Transverse colon (tissue), 4 donors: ENCODE data around the gene LEP. TPM values are rescaled to one million over a fixed set of nuclear protein-coding genes. Genes with fewer than 3 reads are reported as not detected.

Experiments
- DNase-seq: peaks from one replicate; pipeline ENCODE4 v3.0.0-alpha.2; 2019
- H3K27ac ChIP-seq, 4 donors: fragments of 200-600 bp; sonication (generic); 2 replicates each; pipeline ENCODE4 v1.5.1; 2016 to 2018; ENCODE audit warnings: inconsistent platforms in 4 of 4
- H3K27me3 ChIP-seq: fragments of 200-600 bp; sonication (generic); 2 replicates; pipeline ENCODE4 v1.5.1; 2017; ENCODE audit warnings: inconsistent platforms
- H3K36me3 ChIP-seq, 4 donors: fragments of 200-600 bp; sonication (generic); 2 replicates each; pipeline ENCODE4 v1.5.1; 2017 to 2019; ENCODE audit warnings: inconsistent platforms in 4 of 4
- H3K4me1 ChIP-seq, 4 donors: fragments of 200-600 bp; sonication (generic); 2 replicates each; pipeline ENCODE4 v1.5.1; 2017 to 2020; ENCODE audit warnings: inconsistent platforms in 4 of 4
- H3K4me3 ChIP-seq, 4 donors: fragments of 200-600 bp; sonication (generic); 1 replicate in 1 of 4; 2 replicates in 3 of 4; pipeline versions ENCODE4 v1.5.1 to v1.6.1; 2017 to 2019; ENCODE audit warnings: inconsistent platforms in 4 of 4
- H3K9me3 ChIP-seq, 2 donors: fragments of 200-600 bp; sonication (generic); 2 replicates each; pipeline ENCODE4 v1.5.1; 2017 to 2019; ENCODE audit warnings: inconsistent platforms in 2 of 2
- CTCF ChIP-seq, 5 experiments: fragments of 200-600 bp in 3 of 5; fragments of 450-650 bp in 2 of 5; sonication (generic) in 3 of 5; IDR thresholded peaks; 1 replicate in 2 of 5; 2 replicates in 3 of 5; pipeline ENCODE4 v1.5.1; 2016 to 2017; ENCODE audit warnings: antibody characterized with exemption in 5 of 5, inconsistent platforms in 3 of 5, mild to moderate bottlenecking in 2 of 5, moderate library complexity in 1 of 5
- EP300 ChIP-seq: sonication (generic); formaldehyde crosslinking; IDR thresholded peaks from one replicate; pipeline ENCODE4 v1.6.1; 2017; ENCODE audit warnings: antibody characterized with exemption, low read depth
- POLR2A ChIP-seq: fragments of 450-650 bp; IDR thresholded peaks from one replicate; pipeline ENCODE4 v1.6.1; 2016; ENCODE audit warnings: antibody characterized with exemption, mild to moderate bottlenecking, moderate library complexity
- POLR2AphosphoS5 ChIP-seq, 3 donors: sonication (generic); formaldehyde crosslinking; IDR thresholded peaks; one replicate each; pipeline ENCODE4 v1.6.1; 2016; ENCODE audit warnings: antibody characterized with exemption in 3 of 3
- WGBS, 2 donors: methylation state at CpG; one replicate each; pipeline ENCODE4 v1.1.5; 2018; ENCODE audit warnings: low coverage in 1 of 2; 5-methylcytosine and 5-hydroxymethylcytosine counted together
- in situ Hi-C, 4 donors: fragments of 200-750 bp; cut with MboI; loops; one replicate each; pipeline versions ENCODE4 v1.15.0 to v1.15.1; 2017; ENCODE audit warnings: low sequenced_read_pairs in 3 of 4, low pct_ligation_motif_present in 1 of 4, low pct_unique_long_range_greater_than_20kb in 1 of 4
- intact Hi-C: fragments of 100-400 bp; cut with DNase I; formaldehyde crosslinking; loops from one replicate; pipeline ENCODE4 v1.15.1; 2023; ENCODE audit warnings: low total_unique reads
- total RNA-seq, 4 donors: library from RNA; depleted of rRNA; stranded (reverse); fragments of >200 nt; gene quantifications; one replicate each; pipeline ENCODE4 v1.1.0, GENCODE V29; 2016

Gene LEP
- total RNA-seq, 4 donors from 2014 or later = 1.1 to 10.8 TPM; not detected in 2

- H3K4me1 ChIP-seq = no peaks in the 10 kb centered on the region
- in situ Hi-C loops (no loop called here), intact Hi-C loops (no loop called here)
- whole genome bisulfite sequencing, 2 donors = 40 to 72% methylated on average over 1 to 3 of the region's 3 CpGs
- DNase-seq = no peak
- H3K9me3 ChIP-seq = no peaks in the 10 kb centered on the region
- no peak overlapping the region for H3K27ac ChIP-seq
- TF ChIP-seq EP300 = no peak
- TF ChIP-seq POLR2AphosphoS5 (IDR thresholded peaks at IDR 0.05) = no peak
- TF ChIP-seq POLR2A = no peak
- no peak for TF ChIP-seq CTCF (IDR thresholded peaks at IDR 0.05)
- no peak overlapping the region for H3K4me3 ChIP-seq
- no peaks in the 10 kb centered on the region for H3K27me3 ChIP-seq
- no peaks in the 10 kb centered on the region for H3K36me3 ChIP-seq
Observed at GRCh38 chr7:128227271-128227670, 13.8 kb upstream of the LEP start.

- WGBS, 2 donors = 84 to 86% methylated on average over 5 of the region's 5 CpGs
- no peaks in the 10 kb centered on the region for H3K36me3 ChIP-seq
- in situ Hi-C loops = no loop called here
Observed at GRCh38 chr7:128231021-128231420, 10.1 kb upstream of the LEP start.

GRCh38 chr7:128231677-128232076 lies 9.4 kb upstream of the LEP start:
- no peaks in the 10 kb centered on the region for H3K36me3 ChIP-seq
- 92 to 100% methylated on average over 1 to 6 of the region's 6 CpGs for WGBS, 2 donors
- in situ Hi-C loops (no loop called here), intact Hi-C loops (no loop called here)
- H3K4me3 ChIP-seq = no peak overlapping the region
- H3K27ac ChIP-seq = no peak overlapping the region
- no peaks in the 10 kb centered on the region for H3K9me3 ChIP-seq
- no peaks in the 10 kb centered on the region for H3K27me3 ChIP-seq
- no peak for DNase-seq
- H3K4me1 ChIP-seq = no peaks in the 10 kb centered on the region
- TF ChIP-seq POLR2AphosphoS5 (IDR thresholded peaks at IDR 0.05) (no peak), POLR2A (no peak), CTCF (IDR thresholded peaks at IDR 0.05) (no peak), EP300 (no peak)

More at GRCh38 chr7:128231021-128231420, 10.1 kb upstream of the LEP start:
- Histone ChIP-seq H3K4me3 (no peak overlapping the region), H3K4me1 (no peaks in the 10 kb centered on the region), H3K9me3 (no peaks in the 10 kb centered on the region), H3K27ac (no peak overlapping the region), H3K27me3 (no peaks in the 10 kb centered on the region)
- no peak for DNase-seq
- intact Hi-C loops = no loop called here
- no peak for TF ChIP-seq EP300
- no peak for TF ChIP-seq CTCF (IDR thresholded peaks at IDR 0.05)
- TF ChIP-seq POLR2A = no peak
- no peak for TF ChIP-seq POLR2AphosphoS5 (IDR thresholded peaks at IDR 0.05)

- H3K9me3 ChIP-seq = no peaks in the 10 kb centered on the region
- H3K36me3 ChIP-seq = no peaks in the 10 kb centered on the region
- WGBS, 2 donors = 69% methylated on average over 5 of the region's 5 CpGs; no CpG with 5 or more reads in 1 of the 2 donors
- H3K4me1 ChIP-seq = no peaks in the 10 kb centered on the region
- no peak overlapping the region for H3K4me3 ChIP-seq
- no peaks in the 10 kb centered on the region for H3K27me3 ChIP-seq
- in situ Hi-C loops = no loop called here
- H3K27ac ChIP-seq = no peak overlapping the region
- DNase-seq = no peak
- intact Hi-C loops = no loop called here
- TF ChIP-seq POLR2A = no peak
- no peak for TF ChIP-seq EP300
Observed at GRCh38 chr7:128233471-128233870, 7.6 kb upstream of the LEP start.

- Histone ChIP-seq H3K27ac (no peak overlapping the region), H3K36me3 (no peaks in the 10 kb centered on the region), H3K9me3 (peaks cover 1 to 3% of the 10 kb centered on the region in 2 donors), H3K27me3 (no peaks in the 10 kb centered on the region), H3K4me1 (no peaks in the 10 kb centered on the region), H3K4me3 (no peak overlapping the region)
- DNase-seq = no peak
- WGBS, 2 donors = 81 to 100% methylated on average over 2 to 9 of the region's 9 CpGs
- no peak for TF ChIP-seq CTCF (IDR thresholded peaks at IDR 0.05)
- TF ChIP-seq EP300 = no peak
- TF ChIP-seq POLR2A = no peak
- TF ChIP-seq POLR2AphosphoS5 (IDR thresholded peaks at IDR 0.05) = no peak
- intact Hi-C loops (no loop called here), in situ Hi-C loops (no loop called here)
Observed at GRCh38 chr7:128234476-128235026, 6.5 kb upstream of the LEP start.
